ENCODE results near the gene NUDC.
A peak's percentile ranks its signal among the peaks of the same experiment; 100 is the strongest.

Gene NUDC

DNA sequence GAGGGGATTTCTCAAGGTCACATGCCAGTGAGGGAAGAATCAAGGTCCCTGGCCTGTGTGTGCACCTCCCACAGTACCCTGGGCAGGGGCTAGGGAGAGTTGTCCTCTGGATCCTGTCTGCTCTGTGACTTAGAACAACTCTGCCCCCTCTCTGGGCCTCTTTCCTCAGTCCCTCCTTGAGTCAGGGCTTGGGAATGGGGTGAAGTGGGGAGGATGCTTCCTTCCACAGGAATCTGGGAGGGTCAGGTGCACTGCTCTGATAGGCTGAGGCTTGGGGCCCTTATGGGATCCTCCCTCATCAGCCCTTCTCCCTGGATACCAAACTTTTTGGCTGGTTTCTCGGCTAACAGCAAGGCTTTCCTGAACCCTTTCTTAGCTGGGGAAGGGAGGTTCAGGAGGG lies 74.5 kb downstream of the NUDC start:
- H3K36me3 ChIP-seq (ENCODE audit: control insufficient read depth in 2 of 2, insufficient read depth in 1 of 2, low read length in 2 of 2) = peaks cover 0 to 6% of the 10 kb centered on the region in 2 experiments; a peak in 2 of 3 replicates
- no peak for TF ChIP-seq ZNF510 (tag by site-specific recombination; IDR thresholded peaks at IDR 0.05; ENCODE audit: insufficient replicate concordance)
- peak; percentile 57 for TF ChIP-seq ZNF341 (tag by site-specific recombination; IDR thresholded peaks at IDR 0.05; ENCODE audit: low read depth)
- no peak for TF ChIP-seq ZNF391 (tag by site-specific recombination; IDR thresholded peaks at IDR 0.05; ENCODE audit: borderline replicate concordance, low read depth)
- TF ChIP-seq ZFP69B (tag by site-specific recombination; IDR thresholded peaks at IDR 0.05) = no peak
- TF ChIP-seq, protein P1, sequence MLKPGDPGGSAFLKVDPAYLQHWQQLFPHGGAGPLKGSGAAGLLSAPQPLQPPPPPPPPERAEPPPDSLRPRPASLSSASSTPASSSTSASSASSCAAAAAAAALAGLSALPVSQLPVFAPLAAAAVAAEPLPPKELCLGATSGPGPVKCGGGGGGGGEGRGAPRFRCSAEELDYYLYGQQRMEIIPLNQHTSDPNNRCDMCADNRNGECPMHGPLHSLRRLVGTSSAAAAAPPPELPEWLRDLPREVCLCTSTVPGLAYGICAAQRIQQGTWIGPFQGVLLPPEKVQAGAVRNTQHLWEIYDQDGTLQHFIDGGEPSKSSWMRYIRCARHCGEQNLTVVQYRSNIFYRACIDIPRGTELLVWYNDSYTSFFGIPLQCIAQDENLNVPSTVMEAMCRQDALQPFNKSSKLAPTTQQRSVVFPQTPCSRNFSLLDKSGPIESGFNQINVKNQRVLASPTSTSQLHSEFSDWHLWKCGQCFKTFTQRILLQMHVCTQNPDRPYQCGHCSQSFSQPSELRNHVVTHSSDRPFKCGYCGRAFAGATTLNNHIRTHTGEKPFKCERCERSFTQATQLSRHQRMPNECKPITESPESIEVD (tag by site-specific recombination; IDR thresholded peaks at IDR 0.05) = no peak
- TF ChIP-seq ZNF529 (tag by site-specific recombination; IDR thresholded peaks at IDR 0.05; ENCODE audit: insufficient replicate concordance) = no peak
- TF ChIP-seq, protein P2, sequence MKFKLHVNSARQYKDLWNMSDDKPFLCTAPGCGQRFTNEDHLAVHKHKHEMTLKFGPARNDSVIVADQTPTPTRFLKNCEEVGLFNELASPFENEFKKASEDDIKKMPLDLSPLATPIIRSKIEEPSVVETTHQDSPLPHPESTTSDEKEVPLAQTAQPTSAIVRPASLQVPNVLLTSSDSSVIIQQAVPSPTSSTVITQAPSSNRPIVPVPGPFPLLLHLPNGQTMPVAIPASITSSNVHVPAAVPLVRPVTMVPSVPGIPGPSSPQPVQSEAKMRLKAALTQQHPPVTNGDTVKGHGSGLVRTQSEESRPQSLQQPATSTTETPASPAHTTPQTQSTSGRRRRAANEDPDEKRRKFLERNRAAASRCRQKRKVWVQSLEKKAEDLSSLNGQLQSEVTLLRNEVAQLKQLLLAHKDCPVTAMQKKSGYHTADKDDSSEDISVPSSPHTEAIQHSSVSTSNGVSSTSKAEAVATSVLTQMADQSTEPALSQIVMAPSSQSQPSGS (tag by site-specific recombination; IDR thresholded peaks at IDR 0.05; ENCODE audit: low read depth) = no peak
- no peak for TF ChIP-seq YY2 (tag by site-specific recombination; IDR thresholded peaks at IDR 0.05)
- TF ChIP-seq, protein P3, sequence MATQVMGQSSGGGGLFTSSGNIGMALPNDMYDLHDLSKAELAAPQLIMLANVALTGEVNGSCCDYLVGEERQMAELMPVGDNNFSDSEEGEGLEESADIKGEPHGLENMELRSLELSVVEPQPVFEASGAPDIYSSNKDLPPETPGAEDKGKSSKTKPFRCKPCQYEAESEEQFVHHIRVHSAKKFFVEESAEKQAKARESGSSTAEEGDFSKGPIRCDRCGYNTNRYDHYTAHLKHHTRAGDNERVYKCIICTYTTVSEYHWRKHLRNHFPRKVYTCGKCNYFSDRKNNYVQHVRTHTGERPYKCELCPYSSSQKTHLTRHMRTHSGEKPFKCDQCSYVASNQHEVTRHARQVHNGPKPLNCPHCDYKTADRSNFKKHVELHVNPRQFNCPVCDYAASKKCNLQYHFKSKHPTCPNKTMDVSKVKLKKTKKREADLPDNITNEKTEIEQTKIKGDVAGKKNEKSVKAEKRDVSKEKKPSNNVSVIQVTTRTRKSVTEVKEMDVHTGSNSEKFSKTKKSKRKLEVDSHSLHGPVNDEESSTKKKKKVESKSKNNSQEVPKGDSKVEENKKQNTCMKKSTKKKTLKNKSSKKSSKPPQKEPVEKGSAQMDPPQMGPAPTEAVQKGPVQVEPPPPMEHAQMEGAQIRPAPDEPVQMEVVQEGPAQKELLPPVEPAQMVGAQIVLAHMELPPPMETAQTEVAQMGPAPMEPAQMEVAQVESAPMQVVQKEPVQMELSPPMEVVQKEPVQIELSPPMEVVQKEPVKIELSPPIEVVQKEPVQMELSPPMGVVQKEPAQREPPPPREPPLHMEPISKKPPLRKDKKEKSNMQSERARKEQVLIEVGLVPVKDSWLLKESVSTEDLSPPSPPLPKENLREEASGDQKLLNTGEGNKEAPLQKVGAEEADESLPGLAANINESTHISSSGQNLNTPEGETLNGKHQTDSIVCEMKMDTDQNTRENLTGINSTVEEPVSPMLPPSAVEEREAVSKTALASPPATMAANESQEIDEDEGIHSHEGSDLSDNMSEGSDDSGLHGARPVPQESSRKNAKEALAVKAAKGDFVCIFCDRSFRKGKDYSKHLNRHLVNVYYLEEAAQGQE (tag by site-specific recombination; IDR thresholded peaks at IDR 0.05) = no peak
- CTCF ChIA-PET = interaction anchor here (0.6 to 9.3 kb wide), 15 partner anchors 9 to 240 kb away, joined by 3 to 141 read pairs (median 10); no protein-coding TSS in a partner anchor
- H3K9me3 ChIP-seq (ENCODE audit: control insufficient read depth, insufficient read depth, low read depth, low read length) = no peaks in the 10 kb centered on the region
- no peaks in the 10 kb centered on the region; the same call in 1 of the 2 replicates for H3K4me1 ChIP-seq (ENCODE audit: control insufficient read depth, insufficient read depth, low read length)
- POLR2A ChIA-PET = no interaction called here
- no peak overlapping the region for H3K4me3 ChIP-seq (ENCODE audit: low read depth, low read length)
- no peak overlapping the region for H3K27ac ChIP-seq (ENCODE audit: extremely low read depth, low read depth, low read length)
